Activated CD8-positive, alpha-beta T cell treated with anti-CD3 and anti-CD28 coated beads for 36 hours (primary cell): ENCODE measurements around the gene ASB10. TPM values are rescaled to one million over a fixed set of nuclear protein-coding genes. Genes with fewer than 3 reads are reported as not detected.

ENCODE experiments used
- ATAC-seq: fragments of 200-7000 bp; cut with Tn5 transposase; one replicate; pipeline ENCODE4 v1.10.0; 2021; ENCODE audit warnings: mild to moderate bottlenecking, moderate library complexity
- CTCF ChIA-PET: fragments of 350-600 bp; sonication (Branson Sonifier 250); formaldehyde crosslinking; loops from one replicate; lab custom pipeline; 2021; ENCODE audit warnings: antibody characterized with exemption; lab: Charles Lee
- POLR2A ChIA-PET: fragments of 350-600 bp; sonication (Branson Sonifier 250); formaldehyde crosslinking; loops from one replicate; lab custom pipeline; 2021; ENCODE audit warnings: antibody characterized with exemption; lab: Charles Lee
- DNase-seq: peaks from one replicate; pipeline ENCODE4 v3.0.0-alpha.2; 2020
- H3K27ac Mint-ChIP-seq: one replicate; pipeline ENCODE4 v1.8.0; 2021; ENCODE audit warnings: mild to moderate bottlenecking, mixed read lengths
- H3K27me3 Mint-ChIP-seq: one replicate; pipeline ENCODE4 v1.8.0; 2021; ENCODE audit warnings: mixed read lengths
- H3K36me3 Mint-ChIP-seq: one replicate; pipeline ENCODE4 v1.8.0; 2021; ENCODE audit warnings: low read depth, mixed read lengths
- H3K4me1 Mint-ChIP-seq: one replicate; pipeline ENCODE4 v1.8.0; 2021; ENCODE audit warnings: low read depth, mixed read lengths
- H3K4me3 Mint-ChIP-seq: one replicate; pipeline ENCODE4 v1.8.0; 2021; ENCODE audit warnings: mild to moderate bottlenecking, moderate library complexity, mixed read lengths
- H3K9me3 Mint-ChIP-seq: one replicate; pipeline ENCODE4 v1.8.0; 2021; ENCODE audit warnings: mixed read lengths
- CTCF ChIP-seq: fragments of 200-600 bp; IDR thresholded peaks from one replicate; pipeline ENCODE4 v1.8.0; 2022; ENCODE audit warnings: antibody characterized with exemption, mild to moderate bottlenecking
- intact Hi-C: fragments of 100-400 bp; cut with micrococcal nuclease; formaldehyde crosslinking; loops from one replicate; pipeline ENCODE4 v1.10.0; 2022
- total RNA-seq, 2 experiments: library from RNA; stranded (reverse); gene quantifications; one replicate each; pipeline ENCODE4 v1.2.3, GENCODE V29; 2021

Gene ASB10
- total RNA-seq, 2 experiments from 2014 or later: not detected

GRCh38 chr7:151133266-151133985, 53.6 kb downstream of the ASB10 start:
- Mint-ChIP-seq H3K4me1 (no peaks in the 10 kb centered on the region), H3K27ac (no peak overlapping the region), H3K9me3 (no peaks in the 10 kb centered on the region), H3K36me3 (no peaks in the 10 kb centered on the region), H3K27me3 (no peaks in the 10 kb centered on the region), H3K4me3 (no peak overlapping the region)
- ChIA-PET CTCF (interaction anchor here (1.4 kb wide), 1 partner anchor 9 kb away, joined by 4 read pairs; no protein-coding TSS in a partner anchor), POLR2A (no interaction called here)
- no peak for TF ChIP-seq CTCF
- no peak for DNase-seq
- ATAC-seq: no peak
- intact Hi-C loops: no loop called here

- ChIA-PET CTCF (no interaction called here), POLR2A (no interaction called here)
- no peaks in the 10 kb centered on the region for H3K36me3 Mint-ChIP-seq
- H3K27me3 Mint-ChIP-seq: no peaks in the 10 kb centered on the region
- H3K4me1 Mint-ChIP-seq: no peaks in the 10 kb centered on the region
- intact Hi-C loops: no loop called here
- H3K4me3 Mint-ChIP-seq: no peak overlapping the region
- no peaks in the 10 kb centered on the region for H3K9me3 Mint-ChIP-seq
- DNase-seq (no peak), ATAC-seq (no peak)
- TF ChIP-seq CTCF: no peak
- H3K27ac Mint-ChIP-seq: no peak overlapping the region
Measured at GRCh38 chr7:151132461-151133205, 54.4 kb downstream of the ASB10 start.

GRCh38 chr7:151131592-151132293, 55.3 kb downstream of the ASB10 start:
- no peak for ATAC-seq
- no peaks in the 10 kb centered on the region for H3K36me3 Mint-ChIP-seq

GRCh38 chr7:151131224-151131591, 55.8 kb downstream of the ASB10 start:
- intact Hi-C loops: no loop called here
- Mint-ChIP-seq H3K27ac (no peak overlapping the region), H3K4me3 (no peak overlapping the region), H3K9me3 (no peaks in the 10 kb centered on the region), H3K36me3 (no peaks in the 10 kb centered on the region), H3K27me3 (no peaks in the 10 kb centered on the region), H3K4me1 (no peaks in the 10 kb centered on the region)
- ChIA-PET CTCF (no interaction called here), POLR2A (no interaction called here)
- ATAC-seq (no peak), DNase-seq (no peak)
- no peak for TF ChIP-seq CTCF

More at GRCh38 chr7:151131592-151132293, 55.3 kb downstream of the ASB10 start:
- no peak for DNase-seq
- H3K27ac Mint-ChIP-seq: no peak overlapping the region
- intact Hi-C loops: no loop called here
- no peak overlapping the region for H3K4me3 Mint-ChIP-seq
- H3K4me1 Mint-ChIP-seq: no peaks in the 10 kb centered on the region
- POLR2A ChIA-PET: no interaction called here
- no peak for TF ChIP-seq CTCF
- CTCF ChIA-PET: no interaction called here
- H3K9me3 Mint-ChIP-seq: no peaks in the 10 kb centered on the region
- no peaks in the 10 kb centered on the region for H3K27me3 Mint-ChIP-seq
